NCI-H1048 (cell line): Measurements from ENCODE around the gene HMSD.

Experiments
- DNase-seq: peaks from one replicate; lab custom pipeline; 2025; lab: John Stamatoyannopoulos, UW

The HMSD gene

DNA sequence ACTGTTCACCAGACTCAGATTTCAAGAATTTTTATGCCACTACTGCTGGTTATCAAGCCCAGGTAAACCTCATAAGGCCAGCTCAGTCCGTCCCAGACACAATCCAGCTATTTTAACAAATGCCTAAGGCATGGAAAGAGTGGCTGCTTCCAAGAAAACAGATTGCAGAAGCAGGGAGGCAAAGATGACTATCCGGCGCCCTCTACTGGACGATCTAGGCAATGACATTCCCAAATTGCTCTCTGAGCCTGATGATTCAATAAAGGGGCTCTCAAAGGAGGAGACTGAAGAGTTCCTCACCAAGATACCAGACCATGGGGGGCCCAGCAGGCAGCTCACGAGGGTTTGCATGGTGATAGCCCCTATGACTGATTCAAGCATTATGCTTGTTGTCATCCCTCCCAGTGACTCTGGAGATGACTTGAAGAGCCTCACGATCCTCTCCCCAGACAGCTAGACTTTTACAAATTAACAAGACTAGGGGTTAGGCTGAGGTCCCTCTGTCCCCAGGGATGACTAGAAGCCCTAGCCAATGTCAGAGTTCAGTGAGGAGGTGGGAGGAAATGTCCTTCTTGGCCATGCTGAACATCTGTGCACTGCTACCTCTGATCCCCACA, 45.8 kb downstream of the HMSD start:
- DNase-seq = peak; percentile 21

DNA sequence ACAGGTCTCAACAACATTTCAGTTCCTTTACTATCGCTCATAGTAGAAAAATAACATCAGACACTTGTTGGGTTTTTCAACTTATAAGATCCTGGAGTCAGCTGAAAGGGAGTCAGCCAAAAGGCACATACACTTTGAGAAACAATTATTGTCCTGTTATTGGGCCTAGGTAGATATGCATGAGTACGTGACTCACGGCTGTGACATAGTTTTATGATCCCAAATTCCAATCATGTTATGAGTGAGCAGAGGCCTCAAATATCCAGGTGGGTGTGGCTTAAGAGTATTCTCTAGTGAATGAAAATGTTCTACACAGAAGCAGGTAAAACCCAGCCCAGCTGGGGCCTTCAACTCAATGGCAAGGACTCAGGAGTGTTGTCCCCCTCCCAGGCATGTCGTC, 47.9 kb downstream of the HMSD start:
- DNase-seq = no peak

DNA sequence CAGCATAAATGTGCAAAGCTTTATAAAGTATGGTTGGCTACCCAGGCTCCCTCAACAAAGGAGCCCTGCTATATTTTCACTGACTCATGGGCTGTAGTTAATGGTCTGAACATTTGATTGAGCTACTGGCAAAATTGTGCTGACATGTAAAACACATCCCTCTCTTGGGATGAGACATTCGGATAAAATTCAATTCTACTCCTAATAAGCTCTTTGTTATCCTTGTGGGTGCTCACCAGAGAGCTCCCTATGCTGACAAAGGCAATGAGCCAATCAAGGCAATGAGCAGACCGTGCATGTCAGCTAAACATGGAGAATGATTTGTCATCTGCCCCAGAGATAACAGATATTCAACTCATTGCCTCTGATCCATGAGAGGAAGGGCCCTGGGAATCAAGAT, 48.5 kb downstream of the HMSD start:
- no peak for DNase-seq

DNA sequence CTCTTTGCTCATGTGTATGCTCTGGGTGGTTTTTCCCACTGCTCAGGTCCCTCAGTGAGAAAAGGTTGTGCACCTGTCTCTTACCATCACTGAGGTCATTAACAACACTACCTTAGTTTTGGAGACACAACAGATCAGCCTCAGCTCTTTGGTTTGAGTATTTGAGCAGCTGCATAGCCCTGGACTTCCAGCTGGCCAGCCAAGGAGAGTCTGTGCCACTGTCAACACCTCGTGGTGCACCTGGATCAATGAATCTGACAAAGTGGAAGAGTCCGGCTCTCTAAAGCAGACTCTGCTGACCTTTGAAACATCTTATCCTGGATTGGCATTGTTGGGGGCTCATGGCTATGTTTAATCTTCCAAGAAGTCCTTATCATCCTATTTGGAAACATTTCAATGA, 50.8 kb downstream of the HMSD start:
- DNase-seq = no peak

DNA sequence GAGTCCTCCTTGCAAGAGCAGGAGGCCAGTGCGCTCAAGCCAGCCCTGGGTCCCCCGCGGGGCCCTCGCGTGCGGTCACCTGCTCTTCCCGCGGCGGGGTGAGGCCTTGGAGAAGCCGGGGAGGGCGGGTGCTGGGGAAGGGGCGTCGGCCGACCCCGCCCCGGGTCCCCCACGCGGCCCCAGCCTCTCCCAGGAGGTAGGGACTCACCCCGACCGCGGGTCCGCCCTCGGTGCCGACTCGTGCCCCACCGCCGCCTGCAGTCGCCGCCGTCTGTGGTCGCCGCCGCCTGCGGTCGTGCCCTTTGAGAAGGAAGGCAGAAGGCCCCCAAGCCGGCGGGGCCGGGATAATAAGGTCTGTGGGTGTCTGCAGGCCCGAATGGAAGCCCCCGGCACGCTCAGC, 53.5 kb downstream of the HMSD start:
- no peak for DNase-seq

DNA sequence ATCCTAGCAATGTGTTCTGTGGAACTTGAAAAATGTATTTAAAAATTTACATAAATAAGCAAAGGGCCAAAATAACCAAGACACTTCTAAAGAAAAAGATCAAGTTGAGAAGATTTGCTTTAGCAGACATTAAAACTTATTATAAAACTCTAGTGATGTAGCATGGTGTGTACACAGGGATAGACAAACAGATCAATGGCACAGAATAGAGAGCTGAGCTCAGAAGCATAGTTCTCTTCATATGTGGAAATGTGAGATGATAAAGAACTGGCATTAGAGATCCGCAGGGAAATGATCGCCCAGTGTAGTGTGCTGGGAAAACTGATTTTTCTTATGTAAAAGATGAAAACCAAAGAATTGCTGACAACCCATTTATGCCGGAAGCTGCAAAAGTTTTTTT, 60.2 kb downstream of the HMSD start:
- no peak for DNase-seq
